Activated CD4-positive, alpha-beta T cell treated with anti-CD3 and anti-CD28 coated beads for 36 hours (primary cell): Measurements from ENCODE around the gene TRMT44. TPM values are rescaled to one million over a fixed set of nuclear protein-coding genes. Genes with fewer than 3 reads are reported as not detected.

Source experiments
- ATAC-seq: fragments of 200-7000 bp; cut with Tn5 transposase; one replicate; pipeline ENCODE4 v1.10.0; 2021; ENCODE audit warnings: mild to moderate bottlenecking, moderate library complexity
- CTCF ChIA-PET: fragments of 350-600 bp; sonication (Branson Sonifier 250); formaldehyde crosslinking; loops from one replicate; lab custom pipeline; 2021; ENCODE audit warnings: antibody characterized with exemption; lab: Charles Lee
- POLR2A ChIA-PET: fragments of 350-600 bp; sonication (Branson Sonifier 250); formaldehyde crosslinking; loops from one replicate; lab custom pipeline; 2021; ENCODE audit warnings: antibody characterized with exemption, inconsistent platforms; lab: Charles Lee
- DNase-seq: peaks from one replicate; pipeline ENCODE4 v3.0.0-alpha.2; 2020
- H3K27ac Mint-ChIP-seq: one replicate; pipeline ENCODE4 v1.8.0; 2021; ENCODE audit warnings: mixed read lengths
- H3K27me3 Mint-ChIP-seq: one replicate; pipeline ENCODE4 v1.8.0; 2021; ENCODE audit warnings: mixed read lengths
- H3K36me3 Mint-ChIP-seq: one replicate; pipeline ENCODE4 v1.8.0; 2021; ENCODE audit warnings: low read depth, mixed read lengths
- H3K4me1 Mint-ChIP-seq: one replicate; pipeline ENCODE4 v1.8.0; 2021; ENCODE audit warnings: mixed read lengths
- H3K4me3 Mint-ChIP-seq: one replicate; pipeline ENCODE4 v1.8.0; 2021; ENCODE audit warnings: mild to moderate bottlenecking, moderate library complexity, mixed read lengths
- H3K9me3 Mint-ChIP-seq: one replicate; pipeline ENCODE4 v1.8.0; 2021; ENCODE audit warnings: low read depth, mixed read lengths
- intact Hi-C, 2 experiments: fragments of 100-400 bp; cut with DNase I in 1 of 2; cut with micrococcal nuclease in 1 of 2; formaldehyde crosslinking; loops; one replicate each; pipeline versions ENCODE4 v1.14.2 to v1.15.1; 2022 to 2024; cut with DNase I, micrococcal nuclease
- total RNA-seq, 2 experiments: library from RNA; stranded (reverse); gene quantifications; one replicate each; pipeline ENCODE4 v1.2.3, GENCODE V29; 2021

TRMT44 gene
- total RNA-seq, 2 experiments from 2014 or later: 20.1 to 24.5 TPM

- ChIA-PET POLR2A (no interaction called here), CTCF (interaction anchor here (1.3 kb wide), 1 partner anchor 74 kb away, joined by 3 read pairs; no protein-coding TSS in a partner anchor)
- H3K4me1 Mint-ChIP-seq: no peaks in the 10 kb centered on the region
- ATAC-seq (no peak), DNase-seq (no peak)
- no peaks in the 10 kb centered on the region for H3K27me3 Mint-ChIP-seq
- no peak overlapping the region for H3K27ac Mint-ChIP-seq
- intact Hi-C loops: no loop called here
- H3K9me3 Mint-ChIP-seq: no peaks in the 10 kb centered on the region
- H3K4me3 Mint-ChIP-seq: no peak overlapping the region
- peaks cover 26% of the 10 kb centered on the region for H3K36me3 Mint-ChIP-seq
Measured at GRCh38 chr4:8470451-8471024, 30.0 kb downstream of the TRMT44 start.

GRCh38 chr4:8471211-8471875, 30.8 kb downstream of the TRMT44 start:
- Mint-ChIP-seq H3K4me3 (no peak overlapping the region), H3K36me3 (peaks cover 25% of the 10 kb centered on the region)

GRCh38 chr4:8472158-8472688, 31.6 kb downstream of the TRMT44 start:
- CTCF ChIA-PET: interaction anchor here (0.5 to 1.2 kb wide), 3 partner anchors 27 to 230 kb away, joined by 3 read pairs; no protein-coding TSS in a partner anchor
- Mint-ChIP-seq H3K27me3 (no peaks in the 10 kb centered on the region), H3K4me1 (no peaks in the 10 kb centered on the region), H3K27ac (no peak overlapping the region), H3K9me3 (no peaks in the 10 kb centered on the region), H3K4me3 (no peak overlapping the region), H3K36me3 (peaks cover 21% of the 10 kb centered on the region)
- intact Hi-C loops: no loop called here
- DNase-seq (no peak), ATAC-seq (no peak)
- POLR2A ChIA-PET: no interaction called here

More at GRCh38 chr4:8471211-8471875, 30.8 kb downstream of the TRMT44 start:
- Mint-ChIP-seq H3K4me1 (no peaks in the 10 kb centered on the region), H3K9me3 (no peaks in the 10 kb centered on the region), H3K27ac (no peak overlapping the region), H3K27me3 (no peaks in the 10 kb centered on the region)
- ATAC-seq (no peak), DNase-seq (no peak)
- intact Hi-C loops: no loop called here
- CTCF ChIA-PET: interaction anchor here (1.2 kb wide), 1 partner anchor 229 kb away, joined by 3 read pairs; no protein-coding TSS in a partner anchor
- POLR2A ChIA-PET: no interaction called here

GRCh38 chr4:8472689-8473197, 32.2 kb downstream of the TRMT44 start:
- no peak for DNase-seq
- no peak for ATAC-seq
- H3K4me1 Mint-ChIP-seq: no peaks in the 10 kb centered on the region
- CTCF ChIA-PET: interaction anchor here (1.0 kb wide), 1 partner anchor 124 kb away, joined by 3 read pairs; no protein-coding TSS in a partner anchor
- H3K27me3 Mint-ChIP-seq: no peaks in the 10 kb centered on the region
- POLR2A ChIA-PET: no interaction called here
- H3K9me3 Mint-ChIP-seq: no peaks in the 10 kb centered on the region
- H3K27ac Mint-ChIP-seq: no peak overlapping the region
- H3K36me3 Mint-ChIP-seq: peaks cover 19% of the 10 kb centered on the region
- intact Hi-C loops: no loop called here
- H3K4me3 Mint-ChIP-seq: no peak overlapping the region

GRCh38 chr4:8473198-8473919, 32.8 kb downstream of the TRMT44 start:
- intact Hi-C loops: no loop called here
- no peak for DNase-seq
- no peak for ATAC-seq
- ChIA-PET POLR2A (no interaction called here), CTCF (interaction anchor here (0.6 to 1.2 kb wide), 3 partner anchors 9 to 124 kb away, joined by 3 read pairs; no protein-coding TSS in a partner anchor)
- Mint-ChIP-seq H3K27ac (no peak overlapping the region), H3K36me3 (peaks cover 14% of the 10 kb centered on the region), H3K4me3 (no peak overlapping the region), H3K4me1 (no peaks in the 10 kb centered on the region), H3K9me3 (no peaks in the 10 kb centered on the region), H3K27me3 (no peaks in the 10 kb centered on the region)

- ATAC-seq (no peak), DNase-seq (no peak)
- ChIA-PET CTCF (interaction anchor here (0.6 to 1.2 kb wide), 2 partner anchors 9 to 15 kb away, joined by 3 read pairs; no protein-coding TSS in a partner anchor), POLR2A (no interaction called here)
- Mint-ChIP-seq H3K27me3 (no peaks in the 10 kb centered on the region), H3K36me3 (peaks cover 9% of the 10 kb centered on the region), H3K4me1 (peaks cover under 1% of the 10 kb centered on the region), H3K9me3 (no peaks in the 10 kb centered on the region), H3K4me3 (no peak overlapping the region), H3K27ac (no peak overlapping the region)
- intact Hi-C loops: no loop called here
Measured at GRCh38 chr4:8473920-8474590, 33.5 kb downstream of the TRMT44 start.

GRCh38 chr4:8474856-8475255, 34.3 kb downstream of the TRMT44 start:
- ChIA-PET POLR2A (no interaction called here), CTCF (interaction anchor here (1.2 kb wide), 1 partner anchor 10 kb away, joined by 3 read pairs; no protein-coding TSS in a partner anchor)
- peaks cover 4% of the 10 kb centered on the region for H3K4me1 Mint-ChIP-seq
- no peak overlapping the region for H3K27ac Mint-ChIP-seq
- H3K27me3 Mint-ChIP-seq: no peaks in the 10 kb centered on the region
- no peak for DNase-seq
- intact Hi-C loops: no loop called here
- no peak for ATAC-seq
- H3K9me3 Mint-ChIP-seq: no peaks in the 10 kb centered on the region
- peaks cover 8% of the 10 kb centered on the region for H3K36me3 Mint-ChIP-seq
- H3K4me3 Mint-ChIP-seq: no peak overlapping the region

GRCh38 chr4:8475751-8476575, 35.4 kb downstream of the TRMT44 start:
- no peaks in the 10 kb centered on the region for H3K27me3 Mint-ChIP-seq
- H3K27ac Mint-ChIP-seq: no peak overlapping the region
- ATAC-seq (no peak), DNase-seq (no peak)
- POLR2A ChIA-PET: no interaction called here
- intact Hi-C loops: no loop called here
- peaks cover 8% of the 10 kb centered on the region for H3K36me3 Mint-ChIP-seq
- no peak overlapping the region for H3K4me3 Mint-ChIP-seq
- peaks cover 4% of the 10 kb centered on the region for H3K4me1 Mint-ChIP-seq
- CTCF ChIA-PET: interaction anchor here (0.6 kb wide), 1 partner anchor 13 kb away, joined by 3 read pairs; no protein-coding TSS in a partner anchor
- H3K9me3 Mint-ChIP-seq: no peaks in the 10 kb centered on the region

- no peak overlapping the region for H3K4me3 Mint-ChIP-seq
- no peak for ATAC-seq
- no peak for DNase-seq
- H3K4me1 Mint-ChIP-seq: peaks cover 4% of the 10 kb centered on the region
- H3K36me3 Mint-ChIP-seq: peaks cover 8% of the 10 kb centered on the region
- POLR2A ChIA-PET: no interaction called here
- no peaks in the 10 kb centered on the region for H3K9me3 Mint-ChIP-seq
- intact Hi-C loops: no loop called here
- no peaks in the 10 kb centered on the region for H3K27me3 Mint-ChIP-seq
- no peak overlapping the region for H3K27ac Mint-ChIP-seq
- CTCF ChIA-PET: no interaction called here
Measured at GRCh38 chr4:8477095-8477635, 36.6 kb downstream of the TRMT44 start.

GRCh38 chr4:8477676-8478075, 37.1 kb downstream of the TRMT44 start:
- Mint-ChIP-seq H3K9me3 (no peaks in the 10 kb centered on the region), H3K27me3 (no peaks in the 10 kb centered on the region), H3K27ac (no peak overlapping the region), H3K4me1 (peaks cover 4% of the 10 kb centered on the region), H3K36me3 (peaks cover 8% of the 10 kb centered on the region), H3K4me3 (no peak overlapping the region)
- no peak for DNase-seq
- no peak for ATAC-seq
- intact Hi-C loops: no loop called here
- POLR2A ChIA-PET: no interaction called here
- CTCF ChIA-PET: no interaction called here
